HepG2 (cell line): ENCODE data around the gene CASKIN1. TPM values are rescaled to one million over a fixed set of nuclear protein-coding genes. Genes with fewer than 3 reads are reported as not detected.
A peak's percentile ranks its signal among the peaks of the same experiment; 100 is the strongest.

ENCODE experiments used
- BCL6 ChIP-seq: IDR thresholded peaks from 2 replicates; pipeline ENCODE4 v1.6.1; 2016; ENCODE audit warnings: missing genetic modification reagents, missing compliant biosample characterization
- DDIT3 ChIP-seq: sonication (generic); formaldehyde crosslinking; IDR thresholded peaks from 2 replicates; pipeline ENCODE4 v1.4.0; 2020; ENCODE audit warnings: mild to moderate bottlenecking, missing genetic modification reagents
- EP300 ChIP-seq, 3 experiments: sonication (generic) in 1 of 3; formaldehyde crosslinking in 1 of 3; IDR thresholded peaks; 2 replicates each; pipeline versions ENCODE4 v1.5.1 to v1.6.1; 2011 to 2020; ENCODE audit warnings: low read depth in 2 of 3, low read length in 2 of 3, borderline replicate concordance in 1 of 3, improper control_type of control experiment in 1 of 3, mild to moderate bottlenecking in 1 of 3, missing genetic modification reagents in 1 of 3, moderate library complexity in 1 of 3
- GPBP1L1 ChIP-seq: sonication (generic); formaldehyde crosslinking; IDR thresholded peaks from 2 replicates; pipeline ENCODE4 v1.5.0; 2020; ENCODE audit warnings: mild to moderate bottlenecking, missing genetic modification reagents
- MXD1 ChIP-seq: sonication (generic); formaldehyde crosslinking; IDR thresholded peaks from 2 replicates; pipeline ENCODE4 v1.4.0; 2020; ENCODE audit warnings: mild to moderate bottlenecking, missing genetic modification reagents
- MYNN ChIP-seq: sonication (generic); formaldehyde crosslinking; IDR thresholded peaks from 2 replicates; pipeline ENCODE4 v1.4.0; 2020; ENCODE audit warnings: mild to moderate bottlenecking, low read depth, missing genetic modification reagents
- NFE2L1 ChIP-seq: sonication (generic); formaldehyde crosslinking; IDR thresholded peaks from 2 replicates; pipeline ENCODE4 v1.4.0; 2020; ENCODE audit warnings: missing genetic modification reagents, mild to moderate bottlenecking, borderline replicate concordance
- RNF2 ChIP-seq: fragments of 450-650 bp; conservative IDR thresholded peaks from 2 replicates; pipeline ENCODE4 v1.6.1; 2016; ENCODE audit warnings: low read depth
- SALL1 ChIP-seq: sonication (generic); formaldehyde crosslinking; IDR thresholded peaks from 2 replicates; pipeline ENCODE4 v1.8.0; 2022; ENCODE audit warnings: mild to moderate bottlenecking, missing genetic modification reagents
- TARDBP ChIP-seq: sonication (generic); formaldehyde crosslinking; IDR thresholded peaks from 2 replicates; pipeline ENCODE4 v1.8.0; 2022; ENCODE audit warnings: mild to moderate bottlenecking, missing genetic modification reagents
- TP53 ChIP-seq: sonication (generic); formaldehyde crosslinking; conservative IDR thresholded peaks from 2 replicates; pipeline ENCODE4 v1.4.0; 2020; ENCODE audit warnings: missing genetic modification reagents
- ZFX ChIP-seq: sonication (generic); formaldehyde crosslinking; IDR thresholded peaks from 2 replicates; pipeline ENCODE4 v1.4.0; 2020; ENCODE audit warnings: mild to moderate bottlenecking, low read depth, missing genetic modification reagents, moderate library complexity
- ZFY ChIP-seq: sonication (generic); formaldehyde crosslinking; IDR thresholded peaks from 2 replicates; pipeline ENCODE4 v1.4.0; 2020; ENCODE audit warnings: missing genetic modification reagents
- ZNF232 ChIP-seq: sonication (generic); formaldehyde crosslinking; IDR thresholded peaks from 2 replicates; pipeline ENCODE4 v1.4.0; 2020; ENCODE audit warnings: missing genetic modification reagents, borderline replicate concordance
- ZNF432 ChIP-seq: sonication (generic); formaldehyde crosslinking; IDR thresholded peaks from 2 replicates; pipeline ENCODE4 v1.5.0; 2020; ENCODE audit warnings: missing genetic modification reagents, mild to moderate bottlenecking, borderline replicate concordance
- ZNF614 ChIP-seq: IDR thresholded peaks from 2 replicates; pipeline ENCODE4 v1.6.1; 2018; ENCODE audit warnings: missing biosample characterization, missing genetic modification reagents, inconsistent platforms, borderline replicate concordance
- ZNF644 ChIP-seq: IDR thresholded peaks from 2 replicates; pipeline ENCODE4 v1.6.1; 2016; ENCODE audit warnings: low read depth
- ZNF768 ChIP-seq: sonication (generic); formaldehyde crosslinking; IDR thresholded peaks from 2 replicates; pipeline ENCODE4 v1.4.0; 2020; ENCODE audit warnings: missing genetic modification reagents
- ZZZ3 ChIP-seq: sonication (generic); formaldehyde crosslinking; IDR thresholded peaks from 2 replicates; pipeline ENCODE4 v1.4.0; 2020; ENCODE audit warnings: missing genetic modification reagents, mild to moderate bottlenecking, borderline replicate concordance
- polyA plus RNA-seq, 8 experiments: library from polyadenylated mRNA; depleted of rRNA in 3 of 8; stranded (reverse) in 7 of 8; unstranded in 1 of 8; fragments of >200 nt; fragmentation: Illumina TruSeq in 4 of 8; extraction: Trizol in 4 of 8; gene quantifications; 2 replicates each; pipeline versions ENCODE4 v1.2.1 to v1.2.3, GENCODE V29; 2011 to 2016; ENCODE audit warnings: low read depth in 4 of 8, missing spikeins in 1 of 8, mixed read lengths in 1 of 8; ENCODE audit not compliant: insufficient read depth in 1 of 8
- total RNA-seq, 5 experiments: library from RNA; depleted of rRNA; stranded (reverse); fragments of >200 nt; fragmentation: Illumina TruSeq; extraction: Trizol; gene quantifications; 2 replicates each; pipeline ENCODE4 v1.2.3, GENCODE V29; 2016; ENCODE audit warnings: low read depth in 1 of 5
- TF ChIP-seq, protein P1 (sequence below): sonication (generic); formaldehyde crosslinking; IDR thresholded peaks from 2 replicates; pipeline ENCODE4 v1.4.0; 2020; ENCODE audit warnings: mild to moderate bottlenecking, missing genetic modification reagents
- TF ChIP-seq, protein P2 (sequence below): sonication (generic); formaldehyde crosslinking; IDR thresholded peaks from 2 replicates; pipeline ENCODE4 v1.4.0; 2020; ENCODE audit warnings: missing genetic modification reagents, low read depth, mild to moderate bottlenecking, borderline replicate concordance

CASKIN1 gene
- total and polyA plus RNA-seq, 2 of the 13 experiments (the other 11 are each of a cell fraction or from before 2014, with no cell fraction given): 1.2 to 2.2 TPM

- TF ChIP-seq, protein P1, sequence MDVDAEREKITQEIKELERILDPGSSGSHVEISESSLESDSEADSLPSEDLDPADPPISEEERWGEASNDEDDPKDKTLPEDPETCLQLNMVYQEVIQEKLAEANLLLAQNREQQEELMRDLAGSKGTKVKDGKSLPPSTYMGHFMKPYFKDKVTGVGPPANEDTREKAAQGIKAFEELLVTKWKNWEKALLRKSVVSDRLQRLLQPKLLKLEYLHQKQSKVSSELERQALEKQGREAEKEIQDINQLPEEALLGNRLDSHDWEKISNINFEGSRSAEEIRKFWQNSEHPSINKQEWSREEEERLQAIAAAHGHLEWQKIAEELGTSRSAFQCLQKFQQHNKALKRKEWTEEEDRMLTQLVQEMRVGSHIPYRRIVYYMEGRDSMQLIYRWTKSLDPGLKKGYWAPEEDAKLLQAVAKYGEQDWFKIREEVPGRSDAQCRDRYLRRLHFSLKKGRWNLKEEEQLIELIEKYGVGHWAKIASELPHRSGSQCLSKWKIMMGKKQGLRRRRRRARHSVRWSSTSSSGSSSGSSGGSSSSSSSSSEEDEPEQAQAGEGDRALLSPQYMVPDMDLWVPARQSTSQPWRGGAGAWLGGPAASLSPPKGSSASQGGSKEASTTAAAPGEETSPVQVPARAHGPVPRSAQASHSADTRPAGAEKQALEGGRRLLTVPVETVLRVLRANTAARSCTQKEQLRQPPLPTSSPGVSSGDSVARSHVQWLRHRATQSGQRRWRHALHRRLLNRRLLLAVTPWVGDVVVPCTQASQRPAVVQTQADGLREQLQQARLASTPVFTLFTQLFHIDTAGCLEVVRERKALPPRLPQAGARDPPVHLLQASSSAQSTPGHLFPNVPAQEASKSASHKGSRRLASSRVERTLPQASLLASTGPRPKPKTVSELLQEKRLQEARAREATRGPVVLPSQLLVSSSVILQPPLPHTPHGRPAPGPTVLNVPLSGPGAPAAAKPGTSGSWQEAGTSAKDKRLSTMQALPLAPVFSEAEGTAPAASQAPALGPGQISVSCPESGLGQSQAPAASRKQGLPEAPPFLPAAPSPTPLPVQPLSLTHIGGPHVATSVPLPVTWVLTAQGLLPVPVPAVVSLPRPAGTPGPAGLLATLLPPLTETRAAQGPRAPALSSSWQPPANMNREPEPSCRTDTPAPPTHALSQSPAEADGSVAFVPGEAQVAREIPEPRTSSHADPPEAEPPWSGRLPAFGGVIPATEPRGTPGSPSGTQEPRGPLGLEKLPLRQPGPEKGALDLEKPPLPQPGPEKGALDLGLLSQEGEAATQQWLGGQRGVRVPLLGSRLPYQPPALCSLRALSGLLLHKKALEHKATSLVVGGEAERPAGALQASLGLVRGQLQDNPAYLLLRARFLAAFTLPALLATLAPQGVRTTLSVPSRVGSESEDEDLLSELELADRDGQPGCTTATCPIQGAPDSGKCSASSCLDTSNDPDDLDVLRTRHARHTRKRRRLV (CRISPR knock-in tag): no peak
- TF ChIP-seq TP53 (CRISPR knock-in tag): no peak
- peak; percentile 84 for TF ChIP-seq ZFY (CRISPR knock-in tag)
- TF ChIP-seq, protein P2, sequence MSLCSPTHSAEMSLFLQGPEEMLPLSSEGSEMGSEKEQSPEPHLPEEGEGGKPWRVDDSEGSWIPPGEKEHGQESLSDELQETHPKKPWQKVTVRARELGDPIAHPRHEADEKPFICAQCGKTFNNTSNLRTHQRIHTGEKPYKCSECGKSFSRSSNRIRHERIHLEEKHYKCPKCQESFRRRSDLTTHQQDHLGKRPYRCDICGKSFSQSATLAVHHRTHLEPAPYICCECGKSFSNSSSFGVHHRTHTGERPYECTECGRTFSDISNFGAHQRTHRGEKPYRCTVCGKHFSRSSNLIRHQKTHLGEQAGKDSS: peak; percentile 41; the same call in 1 of the 2 replicates
- TF ChIP-seq RNF2: 0 out of 2 replicates have a peak, but pooled peaks have one; percentile 49
- TF ChIP-seq EP300 (IDR thresholded peaks at IDR 0.05; ENCODE audit: low read depth in 2 of 2, low read length in 2 of 2): peak in 1 of 2 experiments; percentile 1; a peak in 1 of 4 replicates
- TF ChIP-seq EP300 (CRISPR knock-in tag; IDR thresholded peaks at IDR 0.05; ENCODE audit: borderline replicate concordance): no peak
- TF ChIP-seq NFE2L1 (CRISPR knock-in tag): no peak
- TF ChIP-seq ZNF232 (CRISPR knock-in tag): no peak
- no peak for TF ChIP-seq ZNF432 (CRISPR knock-in tag)
- TF ChIP-seq MXD1 (CRISPR knock-in tag): peak; percentile 11; the same call in 1 of the 2 replicates
- TF ChIP-seq TARDBP (CRISPR knock-in tag): no peak
- no peak for TF ChIP-seq MYNN (CRISPR knock-in tag)
- TF ChIP-seq SALL1: peak; percentile 44; the same call in 1 of the 2 replicates
- no peak for TF ChIP-seq ZNF768
- TF ChIP-seq DDIT3: no peak
- no peak for TF ChIP-seq ZZZ3 (CRISPR knock-in tag)
- no peak for TF ChIP-seq BCL6
- TF ChIP-seq ZNF644 (CRISPR knock-in tag): no peak
- TF ChIP-seq GPBP1L1 (CRISPR knock-in tag): no peak
- TF ChIP-seq ZNF614 (CRISPR knock-in tag): no peak
- peak; percentile 92 for TF ChIP-seq ZFX
These were observed 6.3 kb downstream of the CASKIN1 start (continued) for GRCh38 chr16:2190002-2190658.
